ENCODE data around the gene FAM221B. TPM values are rescaled to one million over a fixed set of nuclear protein-coding genes. Genes with fewer than 3 reads are reported as not detected.

FAM221B gene, protein sequence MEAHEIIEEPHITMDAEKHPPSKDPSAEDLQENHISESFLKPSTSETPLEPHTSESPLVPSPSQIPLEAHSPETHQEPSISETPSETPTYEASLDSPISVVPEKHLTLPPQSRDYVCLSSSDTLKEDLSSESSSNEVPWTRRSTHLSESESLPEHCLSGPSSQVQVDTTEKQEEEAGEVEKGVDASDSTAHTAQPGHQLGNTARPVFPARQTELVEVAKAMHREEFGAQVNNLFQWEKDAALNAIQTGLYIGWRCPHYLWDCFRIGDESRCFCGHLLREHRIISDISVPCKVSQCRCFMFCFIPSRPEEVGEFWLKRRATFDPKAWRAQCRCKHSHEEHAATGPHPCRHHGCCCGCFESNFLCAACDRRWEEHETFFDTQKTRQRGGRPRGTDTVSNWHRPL
- not detected for total RNA-seq

- in situ Hi-C loops (cut with MboI; ENCODE audit: low sequenced_read_pairs in 4 of 4): no loop called here
These were observed at the start of gene FAM221B for GRCh38 chr9:35828716-35829083. TSS of gene FAM221B (minus strand) at chr9:35828732. CDS start at chr9:35826161, 2,571 bp downstream.

DNA sequence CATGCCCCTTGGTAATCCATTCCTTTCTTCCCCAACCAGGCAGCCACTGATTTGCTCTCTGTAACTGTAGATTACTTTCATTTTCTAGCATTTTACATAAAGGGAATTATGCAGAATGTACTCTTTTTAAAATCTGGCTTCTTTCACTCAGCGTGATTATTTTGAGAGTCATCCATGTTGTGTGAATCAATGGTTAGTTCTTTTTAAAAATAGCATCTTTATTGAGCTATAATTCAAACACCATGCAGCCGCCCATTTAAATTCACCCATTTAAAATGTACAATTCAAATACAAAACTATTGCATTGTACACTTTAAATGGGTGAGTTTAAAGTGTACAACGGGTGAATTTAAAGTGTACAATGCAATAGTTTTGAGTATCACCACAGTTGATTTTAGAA lies 44.0 kb upstream of the FAM221B start:
- Histone ChIP-seq H3K36me3 (no peaks in the 10 kb centered on the region), H3K4me3 (no peak overlapping the region), H3K9me3 (no peaks in the 10 kb centered on the region), H3K27me3 (peaks cover 0 to 4% (median 0%) of the 10 kb centered on the region in 3 donors), H3K4me1 (no peaks in the 10 kb centered on the region), H3K27ac (no peak overlapping the region)
- TF ChIP-seq, protein P1, sequence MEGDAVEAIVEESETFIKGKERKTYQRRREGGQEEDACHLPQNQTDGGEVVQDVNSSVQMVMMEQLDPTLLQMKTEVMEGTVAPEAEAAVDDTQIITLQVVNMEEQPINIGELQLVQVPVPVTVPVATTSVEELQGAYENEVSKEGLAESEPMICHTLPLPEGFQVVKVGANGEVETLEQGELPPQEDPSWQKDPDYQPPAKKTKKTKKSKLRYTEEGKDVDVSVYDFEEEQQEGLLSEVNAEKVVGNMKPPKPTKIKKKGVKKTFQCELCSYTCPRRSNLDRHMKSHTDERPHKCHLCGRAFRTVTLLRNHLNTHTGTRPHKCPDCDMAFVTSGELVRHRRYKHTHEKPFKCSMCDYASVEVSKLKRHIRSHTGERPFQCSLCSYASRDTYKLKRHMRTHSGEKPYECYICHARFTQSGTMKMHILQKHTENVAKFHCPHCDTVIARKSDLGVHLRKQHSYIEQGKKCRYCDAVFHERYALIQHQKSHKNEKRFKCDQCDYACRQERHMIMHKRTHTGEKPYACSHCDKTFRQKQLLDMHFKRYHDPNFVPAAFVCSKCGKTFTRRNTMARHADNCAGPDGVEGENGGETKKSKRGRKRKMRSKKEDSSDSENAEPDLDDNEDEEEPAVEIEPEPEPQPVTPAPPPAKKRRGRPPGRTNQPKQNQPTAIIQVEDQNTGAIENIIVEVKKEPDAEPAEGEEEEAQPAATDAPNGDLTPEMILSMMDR (IDR thresholded peaks at IDR 0.05 in 4 of 5, conservative IDR thresholded peaks at IDR 0.05 in 1 of 5): no peak
- TF ChIP-seq POLR2A (IDR thresholded peaks at IDR 0.05): no peak
- no peak for DNase-seq
- intact Hi-C loops (cut with DNase I; ENCODE audit: low total_unique reads): no loop called here
- in situ Hi-C loops (cut with MboI; ENCODE audit: low sequenced_read_pairs in 4 of 4): loop anchor here in 1 of 4 donors (10.0 kb wide), 1 partner anchor 78 kb away; the partner anchor contains the start of gene NPR2
- no peak for ATAC-seq

More at GRCh38 chr9:35828716-35829083, at the start of gene FAM221B:
- Histone ChIP-seq H3K9me3 (no peaks in the 10 kb centered on the region), H3K4me3 (peak within 1 kb of the TSS; percentile 68 to 96 (median 90)), H3K27ac (peak within 1 kb of the TSS; percentile 88 to 98 (median 98)), H3K36me3 (no peaks in the 10 kb centered on the region), H3K27me3 (no peaks in the 10 kb centered on the region), H3K4me1 (peaks cover 29 to 48% of the 10 kb centered on the region in 2 donors)
- TF ChIP-seq, protein P1 (IDR thresholded peaks at IDR 0.05 in 4 of 5, conservative IDR thresholded peaks at IDR 0.05 in 1 of 5): no peak
- no peak for TF ChIP-seq POLR2A (IDR thresholded peaks at IDR 0.05)
- peak; percentile 5 to 8 for ATAC-seq
- DNase-seq: no peak
- intact Hi-C loops (cut with DNase I; ENCODE audit: low total_unique reads): loop anchor here (1.0 to 5.0 kb wide), 3 partner anchors 13 to 79 kb away; partner anchors contain the start of genes GBA2, HINT2 and RGP1

DNA sequence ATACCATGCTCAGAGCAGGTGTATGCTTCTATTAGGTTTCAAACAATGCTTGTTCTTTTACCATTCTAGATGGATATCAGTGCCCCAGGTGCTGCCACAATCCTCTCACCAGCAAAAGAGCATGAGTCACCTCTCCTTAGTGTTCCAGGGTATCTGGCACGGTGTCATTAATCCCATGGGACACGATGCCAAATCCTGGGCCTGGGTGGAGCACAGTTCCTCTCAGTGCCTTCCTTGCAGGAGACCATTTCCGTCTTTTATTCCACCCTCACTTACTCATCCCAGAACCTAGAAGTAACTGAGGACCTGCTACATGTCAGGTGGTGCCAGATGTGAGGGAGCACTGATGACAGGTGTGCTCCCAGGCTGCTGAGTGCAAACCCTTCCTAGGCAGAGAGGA lies 43.0 kb upstream of the FAM221B start:
- H3K36me3 ChIP-seq: no peaks in the 10 kb centered on the region
- intact Hi-C loops (cut with DNase I; ENCODE audit: low total_unique reads) (no loop called here), in situ Hi-C loops (cut with MboI; ENCODE audit: low sequenced_read_pairs in 4 of 4) (loop anchor here in 1 of 4 donors (10.0 kb wide), 1 partner anchor 77 kb away; the partner anchor contains the start of gene NPR2)
- H3K4me1 ChIP-seq: no peaks in the 10 kb centered on the region
- DNase-seq (no peak), ATAC-seq (no peak)
- H3K27ac ChIP-seq: no peak overlapping the region
- no peaks in the 10 kb centered on the region for H3K9me3 ChIP-seq
- H3K4me3 ChIP-seq: no peak overlapping the region
- peaks cover 0 to 7% (median 0%) of the 10 kb centered on the region in 3 donors for H3K27me3 ChIP-seq
- TF ChIP-seq, protein P1 (IDR thresholded peaks at IDR 0.05 in 4 of 5, conservative IDR thresholded peaks at IDR 0.05 in 1 of 5): no peak
- TF ChIP-seq POLR2A (IDR thresholded peaks at IDR 0.05): no peak

GRCh38 chr9:35870351-35870923 lies 41.9 kb upstream of the FAM221B start, which contains the start of gene OR13J1:
TSS of gene OR13J1 (minus strand) at chr9:35870401. CDS start at chr9:35870401, 0 bp downstream.
- no peak within 1 kb of the TSS for H3K4me3 ChIP-seq
- ATAC-seq (no peak), DNase-seq (no peak)
- no peaks in the 10 kb centered on the region for H3K9me3 ChIP-seq
- intact Hi-C loops (cut with DNase I; ENCODE audit: low total_unique reads): no loop called here
- no peaks in the 10 kb centered on the region for H3K36me3 ChIP-seq
- no peaks in the 10 kb centered on the region for H3K4me1 ChIP-seq
- H3K27me3 ChIP-seq: peaks cover 0 to 13% (median 0%) of the 10 kb centered on the region in 3 donors
- in situ Hi-C loops (cut with MboI; ENCODE audit: low sequenced_read_pairs in 4 of 4): loop anchor here in 1 of 4 donors (10.0 kb wide), 1 partner anchor 76 kb away; the partner anchor contains the start of gene NPR2
- H3K27ac ChIP-seq: no peak within 1 kb of the TSS
- no peak for TF ChIP-seq POLR2A (IDR thresholded peaks at IDR 0.05)
- TF ChIP-seq, protein P1 (IDR thresholded peaks at IDR 0.05 in 4 of 5, conservative IDR thresholded peaks at IDR 0.05 in 1 of 5): no peak
